ENCODE results near the gene NAGS.

DNA sequence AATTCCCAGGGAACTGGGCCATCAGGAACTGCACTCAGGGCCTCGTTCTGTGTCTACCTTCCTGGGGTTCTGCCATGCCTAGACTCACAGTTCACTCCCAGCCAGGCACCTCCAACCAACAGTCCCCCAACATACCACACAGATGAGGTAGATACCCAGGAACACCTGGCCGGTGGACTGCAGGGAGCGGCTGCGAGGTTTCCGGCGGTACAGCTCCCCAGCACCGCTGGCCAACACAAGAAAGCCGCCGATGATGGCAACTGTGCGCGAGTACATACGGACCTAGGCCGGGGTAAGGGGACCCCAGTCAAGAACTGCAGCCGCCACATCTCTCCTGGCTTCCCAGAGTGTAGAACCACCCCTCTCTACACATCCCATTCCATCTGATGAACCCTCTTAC lies 8.5 kb downstream of the NAGS start:
- TF ChIP-seq, protein P1, sequence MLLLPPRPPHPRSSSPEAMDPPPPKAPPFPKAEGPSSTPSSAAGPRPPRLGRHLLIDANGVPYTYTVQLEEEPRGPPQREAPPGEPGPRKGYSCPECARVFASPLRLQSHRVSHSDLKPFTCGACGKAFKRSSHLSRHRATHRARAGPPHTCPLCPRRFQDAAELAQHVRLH (tag by site-specific recombination; IDR thresholded peaks at IDR 0.05): no peak
- TF ChIP-seq, protein P2, sequence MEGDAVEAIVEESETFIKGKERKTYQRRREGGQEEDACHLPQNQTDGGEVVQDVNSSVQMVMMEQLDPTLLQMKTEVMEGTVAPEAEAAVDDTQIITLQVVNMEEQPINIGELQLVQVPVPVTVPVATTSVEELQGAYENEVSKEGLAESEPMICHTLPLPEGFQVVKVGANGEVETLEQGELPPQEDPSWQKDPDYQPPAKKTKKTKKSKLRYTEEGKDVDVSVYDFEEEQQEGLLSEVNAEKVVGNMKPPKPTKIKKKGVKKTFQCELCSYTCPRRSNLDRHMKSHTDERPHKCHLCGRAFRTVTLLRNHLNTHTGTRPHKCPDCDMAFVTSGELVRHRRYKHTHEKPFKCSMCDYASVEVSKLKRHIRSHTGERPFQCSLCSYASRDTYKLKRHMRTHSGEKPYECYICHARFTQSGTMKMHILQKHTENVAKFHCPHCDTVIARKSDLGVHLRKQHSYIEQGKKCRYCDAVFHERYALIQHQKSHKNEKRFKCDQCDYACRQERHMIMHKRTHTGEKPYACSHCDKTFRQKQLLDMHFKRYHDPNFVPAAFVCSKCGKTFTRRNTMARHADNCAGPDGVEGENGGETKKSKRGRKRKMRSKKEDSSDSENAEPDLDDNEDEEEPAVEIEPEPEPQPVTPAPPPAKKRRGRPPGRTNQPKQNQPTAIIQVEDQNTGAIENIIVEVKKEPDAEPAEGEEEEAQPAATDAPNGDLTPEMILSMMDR (tag by site-specific recombination; IDR thresholded peaks at IDR 0.05): no peak
- TF ChIP-seq ZNF76 (tag by site-specific recombination; IDR thresholded peaks at IDR 0.05; ENCODE audit: borderline replicate concordance, low read depth): no peak
- TF ChIP-seq ZNF274 (IDR thresholded peaks at IDR 0.05; ENCODE audit: low read length): no peak
- TF ChIP-seq ZNF274 (tag by site-specific recombination; IDR thresholded peaks at IDR 0.05; ENCODE audit: borderline replicate concordance): no peak

Data from HEK293 (cell line).